ENCODE results near the gene XYLT1.

The XYLT1 gene

GRCh38 chr16:17304106-17304490 lies 166.7 kb downstream of the XYLT1 start:
- DNase-seq: no peak

GRCh38 chr16:17303101-17303500 lies 167.7 kb downstream of the XYLT1 start:
- DNase-seq: no peak

- no peak for DNase-seq
Observed at GRCh38 chr16:17302620-17303019, 168.1 kb downstream of the XYLT1 start.

- DNase-seq: no peak
Observed at GRCh38 chr16:17302214-17302613, 168.5 kb downstream of the XYLT1 start.

- no peak for DNase-seq
Observed at GRCh38 chr16:17301593-17302135, 169.1 kb downstream of the XYLT1 start.

GRCh38 chr16:17301184-17301583 lies 169.6 kb downstream of the XYLT1 start:
- no peak for DNase-seq

GRCh38 chr16:17299790-17300189 lies 171.0 kb downstream of the XYLT1 start:
- DNase-seq: no peak

GRCh38 chr16:17298238-17298637 lies 172.5 kb downstream of the XYLT1 start:
- DNase-seq: no peak

GRCh38 chr16:17296431-17296830 lies 174.3 kb downstream of the XYLT1 start:
- DNase-seq: no peak

- no peak for DNase-seq
Observed at GRCh38 chr16:17295948-17296347, 174.8 kb downstream of the XYLT1 start.

- no peak for DNase-seq
Observed at GRCh38 chr16:17294856-17295255, 175.9 kb downstream of the XYLT1 start.

- DNase-seq: no peak
Observed at GRCh38 chr16:17293813-17294558, 176.8 kb downstream of the XYLT1 start.

- no peak for DNase-seq
Observed at GRCh38 chr16:17291289-17291688, 179.5 kb downstream of the XYLT1 start.

GRCh38 chr16:17289674-17290635 lies 180.8 kb downstream of the XYLT1 start:
- DNase-seq: no peak

- no peak for DNase-seq
Observed at GRCh38 chr16:17289050-17289449, 181.7 kb downstream of the XYLT1 start.

GRCh38 chr16:17287166-17287800 lies 183.5 kb downstream of the XYLT1 start:
- no peak for DNase-seq

- no peak for DNase-seq
Observed at GRCh38 chr16:17286443-17286842, 184.3 kb downstream of the XYLT1 start.

- no peak for DNase-seq
Observed at GRCh38 chr16:17283016-17283415, 187.7 kb downstream of the XYLT1 start.

GRCh38 chr16:17282247-17282646 lies 188.5 kb downstream of the XYLT1 start:
- no peak for DNase-seq

GRCh38 chr16:17281052-17281451 lies 189.7 kb downstream of the XYLT1 start:
- DNase-seq: no peak

GRCh38 chr16:17278988-17279387 lies 191.8 kb downstream of the XYLT1 start:
- no peak for DNase-seq

GRCh38 chr16:17277981-17278381 lies 192.8 kb downstream of the XYLT1 start:
- DNase-seq: no peak

- DNase-seq: no peak
Observed at GRCh38 chr16:17276610-17277009, 194.2 kb downstream of the XYLT1 start.

Data from T-helper 9 cell (primary cell).